GM21390 (cell line): ENCODE data around the gene FAIM2.

Experiments used
- ATAC-seq: cut with Tn5 transposase; IDR thresholded peaks from one replicate; pipeline ENCODE4 v1.9.1; 2021; ENCODE audit not compliant: unreplicated experiment

FAIM2 gene

GRCh38 chr12:49827401-49828099, 76.2 kb downstream of the FAIM2 start:
- ATAC-seq = no peak

- no peak for ATAC-seq
These were observed 76.7 kb downstream of the FAIM2 start for GRCh38 chr12:49827051-49827400.

- ATAC-seq = no peak
These were observed 77.7 kb downstream of the FAIM2 start for GRCh38 chr12:49825971-49826421.

GRCh38 chr12:49825360-49825970, 78.2 kb downstream of the FAIM2 start:
- ATAC-seq = no peak

- ATAC-seq = no peak
These were observed 78.8 kb downstream of the FAIM2 start for GRCh38 chr12:49824895-49825294.

GRCh38 chr12:49824416-49824815, 79.3 kb downstream of the FAIM2 start:
- no peak for ATAC-seq

GRCh38 chr12:49823951-49824350, 79.7 kb downstream of the FAIM2 start:
- ATAC-seq = no peak

- no peak for ATAC-seq
These were observed 80.3 kb downstream of the FAIM2 start for GRCh38 chr12:49823350-49823749.

- ATAC-seq = no peak
These were observed 82.1 kb downstream of the FAIM2 start for GRCh38 chr12:49821373-49822287.

- no peak for ATAC-seq
These were observed 83.9 kb downstream of the FAIM2 start for GRCh38 chr12:49819786-49820185.

- ATAC-seq = no peak
These were observed 85.3 kb downstream of the FAIM2 start for GRCh38 chr12:49818241-49818895.
